HG03575 (cell line): ENCODE measurements around the gene CRYBG1.
"Not testable (repeated sequence)": the region's sequence is repeated elsewhere in the genome, so short reads cannot be mapped to it uniquely, and the experiment has no call there.

Source experiments
- ATAC-seq: cut with Tn5 transposase; IDR thresholded peaks from one replicate; pipeline ENCODE4 v1.9.1; 2021; ENCODE audit not compliant: unreplicated experiment, insufficient number of reproducible peaks, low FRiP score; ENCODE audit errors: extremely low read depth

Gene CRYBG1

GRCh38 chr6:106515582-106515981, 155.1 kb downstream of the CRYBG1 start:
- not testable (repeated sequence) for ATAC-seq

GRCh38 chr6:106516616-106517015, 156.1 kb downstream of the CRYBG1 start:
- ATAC-seq: no peak

- ATAC-seq: no peak
Observed at GRCh38 chr6:106517706-106518105, 157.2 kb downstream of the CRYBG1 start.

- no peak for ATAC-seq
Observed at GRCh38 chr6:106518748-106519147, 158.2 kb downstream of the CRYBG1 start.

GRCh38 chr6:106519460-106520394, 159.2 kb downstream of the CRYBG1 start:
- ATAC-seq: peak; percentile 31

- peak; percentile 39 for ATAC-seq
Observed at GRCh38 chr6:106520711-106521401, 160.3 kb downstream of the CRYBG1 start.

- ATAC-seq: no peak
Observed at GRCh38 chr6:106522562-106523250, 162.2 kb downstream of the CRYBG1 start.

- ATAC-seq: no peak
Observed at GRCh38 chr6:106525107-106525881, 164.8 kb downstream of the CRYBG1 start.

- ATAC-seq: no peak
Observed at GRCh38 chr6:106525882-106526275, 165.4 kb downstream of the CRYBG1 start.

GRCh38 chr6:106527117-106527516, 166.6 kb downstream of the CRYBG1 start:
- no peak for ATAC-seq

GRCh38 chr6:106527979-106528378, 167.5 kb downstream of the CRYBG1 start:
- ATAC-seq: no peak

GRCh38 chr6:106528521-106528920, 168.0 kb downstream of the CRYBG1 start:
- no peak for ATAC-seq

- ATAC-seq: no peak
Observed at GRCh38 chr6:106529438-106529837, 168.9 kb downstream of the CRYBG1 start.

- ATAC-seq: no peak
Observed at GRCh38 chr6:106530026-106530425, 169.5 kb downstream of the CRYBG1 start.

GRCh38 chr6:106530502-106530901, 170.0 kb downstream of the CRYBG1 start:
- ATAC-seq: no peak

- ATAC-seq: no peak
Observed at GRCh38 chr6:106533054-106533453, 172.5 kb downstream of the CRYBG1 start.

GRCh38 chr6:106534004-106534403, 173.5 kb downstream of the CRYBG1 start:
- no peak for ATAC-seq

GRCh38 chr6:106534564-106534982, 174.1 kb downstream of the CRYBG1 start:
- ATAC-seq: no peak

GRCh38 chr6:106535012-106535411, 174.5 kb downstream of the CRYBG1 start:
- ATAC-seq: no peak
